AG04449 (cell line): ENCODE measurements around the gene PBX4.

Experiments used
- CTCF ChIA-PET: fragments of 350-600 bp; formaldehyde crosslinking; extraction: SDS; loops from one replicate; lab custom pipeline; 2021; ENCODE audit warnings: antibody characterized with exemption; lab: Yijun Ruan, JAX
- POLR2A ChIA-PET: fragments of 400-600, 350-600 bp; formaldehyde crosslinking; extraction: SDS; loops from one replicate; lab custom pipeline; 2020; ENCODE audit warnings: antibody characterized with exemption, inconsistent platforms; lab: Yijun Ruan, JAX
- DNase-seq: peaks from one replicate; pipeline ENCODE4 v3.0.0-alpha.2; 2010; ENCODE audit warnings: low read depth, low spot score
- H3K4me3 ChIP-seq: 2 replicates; pipeline ENCODE4 v1.5.1; 2011; ENCODE audit warnings: low read depth, mild to moderate bottlenecking, control low read depth, low read length
- CTCF ChIP-seq: IDR thresholded peaks from one replicate; pipeline ENCODE4 v1.5.1; 2011; ENCODE audit warnings: mild to moderate bottlenecking, moderate library complexity, low read length, control low read depth, inconsistent platforms; ENCODE audit not compliant: insufficient read depth; ENCODE audit errors: missing control alignments

The PBX4 gene

GRCh38 chr19:19570571-19570970, 47.9 kb downstream of the PBX4 start:
- H3K4me3 ChIP-seq, result no peak overlapping the region
- DNase-seq, result no peak
- no peak for TF ChIP-seq CTCF
- CTCF ChIA-PET, result interaction anchor here (8.5 kb wide), 1 partner anchor 17 kb away, joined by 102 read pairs; no protein-coding TSS in a partner anchor
- POLR2A ChIA-PET, result no interaction called here

GRCh38 chr19:19568802-19569756, 49.4 kb downstream of the PBX4 start:
- no peak overlapping the region for H3K4me3 ChIP-seq
- ChIA-PET CTCF (interaction anchor here (1.4 to 8.5 kb wide), 2 partner anchors 16 to 37 kb away, joined by 7 to 102 read pairs; no protein-coding TSS in a partner anchor), POLR2A (no interaction called here)
- no peak for TF ChIP-seq CTCF
- DNase-seq, result no peak

- ChIA-PET CTCF (interaction anchor here (1.1 to 8.5 kb wide), 2 partner anchors 14 to 77 kb away, joined by 4 to 102 read pairs; no protein-coding TSS in a partner anchor), POLR2A (no interaction called here)
- DNase-seq, result no peak
- TF ChIP-seq CTCF, result no peak
- H3K4me3 ChIP-seq, result no peak overlapping the region
These were observed 51.1 kb downstream of the PBX4 start for GRCh38 chr19:19567391-19567790.

- CTCF ChIA-PET, result interaction anchor here (1.3 to 8.5 kb wide), 2 partner anchors 13 to 34 kb away, joined by 4 to 102 read pairs; no protein-coding TSS in a partner anchor
- POLR2A ChIA-PET, result no interaction called here
- DNase-seq, result no peak
- TF ChIP-seq CTCF, result no peak
- no peak overlapping the region for H3K4me3 ChIP-seq
These were observed 52.2 kb downstream of the PBX4 start for GRCh38 chr19:19566306-19566705.

GRCh38 chr19:19563348-19563848, 55.1 kb downstream of the PBX4 start:
- ChIA-PET POLR2A (no interaction called here), CTCF (interaction anchor here (1.1 to 4.8 kb wide), 2 partner anchors 9 to 12 kb away, joined by 3 to 31 read pairs; no protein-coding TSS in a partner anchor)
- no peak for TF ChIP-seq CTCF
- H3K4me3 ChIP-seq, result no peak overlapping the region
- no peak for DNase-seq
